HG03342 (cell line): ENCODE data around the gene LTBP1.
"Not testable (repeated sequence)": the region's sequence is repeated elsewhere in the genome, so short reads cannot be mapped to it uniquely, and the experiment has no call there.

Source experiments
- ATAC-seq: cut with Tn5 transposase; IDR thresholded peaks from one replicate; pipeline ENCODE4 v1.9.1; 2021; ENCODE audit warnings: mild to moderate bottlenecking, moderate library complexity; ENCODE audit not compliant: unreplicated experiment

Gene LTBP1

DNA sequence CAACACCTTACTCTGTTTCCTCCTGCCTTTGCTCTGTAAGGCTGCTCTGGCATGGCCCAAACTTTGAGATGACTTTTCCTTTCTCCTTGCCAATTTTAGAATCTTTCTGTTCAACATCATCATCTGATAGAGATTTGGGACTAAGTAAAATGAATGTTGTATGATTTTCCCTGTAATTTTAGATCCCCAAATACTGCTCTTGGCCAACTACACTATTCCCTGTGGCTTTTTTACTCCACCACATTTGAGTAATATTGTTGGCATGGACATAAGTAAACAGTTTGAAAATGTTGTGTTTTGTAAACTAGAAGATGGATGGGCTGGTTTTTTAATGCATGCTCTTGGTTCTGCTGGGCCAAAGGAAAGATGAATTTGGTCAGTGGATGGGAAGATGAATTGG, 12.1 kb downstream of the LTBP1 start:
- no peak for ATAC-seq

DNA sequence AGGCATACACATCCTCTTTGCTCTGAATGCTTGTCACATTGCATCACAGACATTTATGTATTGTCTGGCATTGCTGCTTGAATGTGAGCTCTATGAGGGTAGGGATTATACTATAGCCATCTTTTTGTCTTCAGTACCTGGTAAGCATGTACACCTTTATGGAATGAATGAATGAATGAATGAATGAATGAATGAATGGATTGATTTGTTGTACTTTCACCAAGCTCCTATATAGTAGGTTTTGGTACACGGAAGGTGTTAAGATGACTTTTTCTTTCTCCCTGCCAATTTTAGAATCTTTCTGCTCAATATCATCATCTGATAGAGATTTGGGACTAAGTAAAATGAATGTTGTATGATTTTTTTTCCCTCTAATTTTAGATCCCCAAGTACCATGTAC, 13.5 kb downstream of the LTBP1 start:
- no peak for ATAC-seq

- ATAC-seq, result no peak
These were observed 14.1 kb downstream of the LTBP1 start for GRCh38 chr2:32960647-32961403.

GRCh38 chr2:32962690-32963089, 15.9 kb downstream of the LTBP1 start:
- no peak for ATAC-seq

- ATAC-seq, result no peak
These were observed 17.2 kb downstream of the LTBP1 start for GRCh38 chr2:32963941-32964340.

DNA sequence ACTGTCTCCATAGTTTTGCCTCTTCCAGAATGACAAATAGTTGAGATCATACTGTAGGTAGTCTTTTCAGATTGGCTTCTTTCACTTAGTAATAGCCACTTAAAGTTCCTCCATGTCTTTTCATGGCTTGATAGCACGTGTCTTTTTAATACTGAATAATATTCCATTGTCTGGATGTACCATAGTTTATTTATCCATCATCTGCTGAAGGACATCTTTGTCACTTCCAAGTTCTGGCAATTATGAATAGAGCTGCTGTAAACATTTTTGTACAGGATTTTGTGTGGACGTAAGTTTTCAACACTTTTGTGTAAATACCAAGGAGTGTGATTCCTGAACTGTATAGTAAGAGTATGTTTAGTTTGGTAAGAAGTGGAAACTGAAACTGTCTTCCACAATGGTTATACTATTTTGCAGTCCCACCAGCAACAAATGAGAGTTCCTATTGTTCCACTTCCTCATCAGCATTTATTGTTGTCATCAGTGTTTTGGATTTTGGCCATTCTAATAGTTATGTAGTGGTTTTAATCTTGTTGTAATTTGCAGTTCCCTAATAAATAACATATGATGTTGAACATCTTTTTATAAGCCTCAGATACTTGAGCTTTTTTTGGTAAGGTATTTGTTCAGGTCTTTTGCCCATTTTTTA, 18.9 kb downstream of the LTBP1 start:
- ATAC-seq, result no peak

DNA sequence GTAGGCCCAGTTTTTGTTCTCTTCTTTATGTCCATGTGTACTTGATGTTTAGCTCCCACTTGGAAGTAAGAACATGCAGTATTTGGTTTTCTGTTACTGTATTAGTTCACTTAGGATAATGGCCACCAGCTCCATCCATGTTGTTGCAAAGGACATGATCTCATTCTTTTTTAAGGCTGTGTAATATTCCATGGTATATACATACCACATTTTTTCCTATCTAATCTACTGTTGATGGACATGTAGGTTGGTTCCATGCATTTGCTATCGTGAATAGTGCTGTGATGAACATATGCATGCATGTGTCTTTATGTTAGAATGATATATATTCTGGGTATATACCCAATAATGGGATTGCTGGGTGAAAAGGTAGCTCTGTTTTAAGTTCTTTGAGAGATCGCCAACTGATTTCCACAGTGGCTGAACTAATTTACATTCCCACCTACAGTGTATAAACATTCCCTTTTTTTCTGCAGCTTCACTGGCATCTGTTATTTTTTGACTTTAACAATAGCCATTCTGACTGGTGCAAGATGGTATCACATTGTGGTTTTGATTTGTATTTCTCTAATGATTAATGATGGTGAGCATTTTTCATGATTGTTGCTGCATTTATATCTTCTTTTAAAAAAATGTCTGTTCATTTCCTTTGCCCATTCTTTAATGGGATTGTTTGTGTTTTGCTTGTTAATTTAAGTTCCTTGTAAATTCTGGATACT, 22.9 kb downstream of the LTBP1 start:
- ATAC-seq, result no peak

GRCh38 chr2:32973772-32974171, 27.0 kb downstream of the LTBP1 start:
- not testable (repeated sequence) for ATAC-seq

GRCh38 chr2:32976409-32977063, 29.8 kb downstream of the LTBP1 start:
- no peak for ATAC-seq

DNA sequence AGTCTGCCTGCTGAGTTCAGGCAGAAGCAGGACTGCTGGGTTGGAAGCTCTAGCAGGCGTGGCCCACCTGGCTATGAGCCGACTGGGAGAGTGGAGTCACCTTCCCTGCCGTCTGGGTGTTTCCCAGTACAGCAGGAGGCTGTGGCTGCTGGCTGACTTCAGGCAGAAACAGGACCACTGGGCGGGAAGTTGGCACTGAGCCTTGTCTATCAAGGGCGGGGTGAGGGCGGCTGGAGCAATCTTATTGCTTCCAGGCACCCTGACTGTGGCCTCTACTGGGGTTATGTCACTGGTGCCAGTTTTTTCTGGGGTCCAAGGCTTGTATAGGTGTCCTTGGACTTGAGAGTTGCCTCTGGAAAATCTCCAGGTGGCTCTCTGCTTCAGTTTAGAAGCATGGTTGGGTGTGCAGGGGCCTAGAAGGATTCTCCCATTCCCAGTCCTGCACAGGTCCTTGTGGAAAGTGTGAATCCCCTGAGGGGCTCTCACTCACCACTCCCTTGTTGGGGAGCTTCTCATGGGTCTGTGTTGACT, 30.5 kb downstream of the LTBP1 start:
- ATAC-seq, result no peak

GRCh38 chr2:32981612-32982011, 34.9 kb downstream of the LTBP1 start:
- ATAC-seq, result no peak

- ATAC-seq, result not testable (repeated sequence)
These were observed 36.6 kb downstream of the LTBP1 start for GRCh38 chr2:32983193-32983924.

- ATAC-seq, result no peak
These were observed 39.7 kb downstream of the LTBP1 start for GRCh38 chr2:32986480-32986879.

GRCh38 chr2:32988525-32988924, 41.8 kb downstream of the LTBP1 start:
- ATAC-seq, result no peak

- ATAC-seq, result no peak
These were observed 43.8 kb downstream of the LTBP1 start for GRCh38 chr2:32990556-32990955.

GRCh38 chr2:32991091-32991845, 44.5 kb downstream of the LTBP1 start:
- no peak for ATAC-seq

- no peak for ATAC-seq
These were observed 46.3 kb downstream of the LTBP1 start for GRCh38 chr2:32993005-32993539.

GRCh38 chr2:32997705-32998104, 51.0 kb downstream of the LTBP1 start:
- no peak for ATAC-seq

- ATAC-seq, result no peak
These were observed 54.2 kb downstream of the LTBP1 start for GRCh38 chr2:33000986-33001385.
